ENCODE results near the gene LGR5.

Gene LGR5

GRCh38 chr12:71439613-71440344 is at the start of gene LGR5:
Gene LGR5 (plus strand): TSS chr12:71439798. CDS start chr12:71440081, 283 bp downstream.
- DNase-seq, result peak; percentile 33

- peak; percentile 93 for DNase-seq
These were observed 47.0 kb upstream of the LGR5 start for GRCh38 chr12:71392521-71393145.

- no peak for DNase-seq
These were observed 46.0 kb upstream of the LGR5 start for GRCh38 chr12:71393625-71394024.

GRCh38 chr12:71397433-71397954 is 42.1 kb upstream of the LGR5 start:
- DNase-seq, result no peak

GRCh38 chr12:71399197-71399596 is 40.4 kb upstream of the LGR5 start:
- no peak for DNase-seq

- DNase-seq, result no peak
These were observed 39.1 kb upstream of the LGR5 start for GRCh38 chr12:71400481-71400880.

- no peak for DNase-seq
These were observed 33.7 kb upstream of the LGR5 start for GRCh38 chr12:71405884-71406283.

- no peak for DNase-seq
These were observed 31.9 kb upstream of the LGR5 start for GRCh38 chr12:71407732-71408131.

- DNase-seq, result no peak
These were observed 28.8 kb upstream of the LGR5 start for GRCh38 chr12:71410844-71411243.

GRCh38 chr12:71411635-71412034 is 28.0 kb upstream of the LGR5 start:
- no peak for DNase-seq

GRCh38 chr12:71415336-71416231 is 24.0 kb upstream of the LGR5 start:
- peak; percentile 79 for DNase-seq

- no peak for DNase-seq
These were observed 22.4 kb upstream of the LGR5 start for GRCh38 chr12:71417181-71417580.

- DNase-seq, result no peak
These were observed 18.7 kb upstream of the LGR5 start for GRCh38 chr12:71420775-71421406.

GRCh38 chr12:71425568-71426299 is 13.9 kb upstream of the LGR5 start:
- no peak for DNase-seq

- DNase-seq, result no peak
These were observed 13.1 kb upstream of the LGR5 start for GRCh38 chr12:71426300-71427047.

GRCh38 chr12:71430756-71431155 is 8.8 kb upstream of the LGR5 start:
- no peak for DNase-seq

GRCh38 chr12:71431991-71432390 is 7.6 kb upstream of the LGR5 start:
- no peak for DNase-seq

- DNase-seq, result no peak
These were observed 6.7 kb upstream of the LGR5 start for GRCh38 chr12:71432936-71433335.

- no peak for DNase-seq
These were observed 2.9 kb upstream of the LGR5 start for GRCh38 chr12:71436696-71437095.

- peak; percentile 26 for DNase-seq
These were observed 782 bp upstream of the LGR5 start for GRCh38 chr12:71438670-71439361.

- no peak for DNase-seq
These were observed 311 bp upstream of the LGR5 start for GRCh38 chr12:71439362-71439612.
